Ramos (cell line): ENCODE data around the gene MYH10.

Experiments used
- in situ Hi-C: fragments of 300-500 bp; cut with MboI; formaldehyde crosslinking; loops from one replicate; pipeline ENCODE4 v1.14.3; 2022; ENCODE audit warnings: low sequenced_read_pairs; ENCODE audit not compliant: unreplicated experiment

Gene MYH10

GRCh38 chr17:8426094-8426720 is 204.3 kb downstream of the MYH10 start:
- in situ Hi-C loops, result no loop called here
